ENCODE data around the gene PAK5.

PAK5 gene

DNA sequence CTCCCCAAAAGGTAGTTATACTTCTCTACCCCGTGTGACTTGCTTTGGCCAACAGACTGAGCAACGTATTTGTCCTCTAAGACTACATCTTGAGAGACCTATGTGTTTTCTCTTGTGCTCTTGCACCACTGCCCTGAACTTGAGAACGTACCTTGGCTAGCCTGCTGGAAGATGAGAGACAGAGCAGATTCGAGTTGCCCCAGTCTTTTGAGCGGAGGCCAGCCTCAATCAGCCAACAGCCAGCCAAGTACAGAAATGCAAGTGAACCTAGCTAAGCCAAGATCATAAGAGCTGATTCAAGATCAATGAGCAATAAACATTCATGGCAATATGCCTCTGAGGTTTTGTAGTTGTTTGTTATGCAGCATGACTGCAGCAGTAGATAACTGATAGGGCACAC is 98.4 kb downstream of the PAK5 start:
- no peaks in the 10 kb centered on the region for H3K4me1 ChIP-seq
- peaks cover 4% of the 10 kb centered on the region; the same call in 1 of the 2 replicates for H3K27me3 ChIP-seq
- TF ChIP-seq, protein P1, sequence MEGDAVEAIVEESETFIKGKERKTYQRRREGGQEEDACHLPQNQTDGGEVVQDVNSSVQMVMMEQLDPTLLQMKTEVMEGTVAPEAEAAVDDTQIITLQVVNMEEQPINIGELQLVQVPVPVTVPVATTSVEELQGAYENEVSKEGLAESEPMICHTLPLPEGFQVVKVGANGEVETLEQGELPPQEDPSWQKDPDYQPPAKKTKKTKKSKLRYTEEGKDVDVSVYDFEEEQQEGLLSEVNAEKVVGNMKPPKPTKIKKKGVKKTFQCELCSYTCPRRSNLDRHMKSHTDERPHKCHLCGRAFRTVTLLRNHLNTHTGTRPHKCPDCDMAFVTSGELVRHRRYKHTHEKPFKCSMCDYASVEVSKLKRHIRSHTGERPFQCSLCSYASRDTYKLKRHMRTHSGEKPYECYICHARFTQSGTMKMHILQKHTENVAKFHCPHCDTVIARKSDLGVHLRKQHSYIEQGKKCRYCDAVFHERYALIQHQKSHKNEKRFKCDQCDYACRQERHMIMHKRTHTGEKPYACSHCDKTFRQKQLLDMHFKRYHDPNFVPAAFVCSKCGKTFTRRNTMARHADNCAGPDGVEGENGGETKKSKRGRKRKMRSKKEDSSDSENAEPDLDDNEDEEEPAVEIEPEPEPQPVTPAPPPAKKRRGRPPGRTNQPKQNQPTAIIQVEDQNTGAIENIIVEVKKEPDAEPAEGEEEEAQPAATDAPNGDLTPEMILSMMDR (IDR thresholded peaks at IDR 0.05; ENCODE audit: low read depth, low read length): no peak

GRCh38 chr20:9739991-9740390 is 98.9 kb downstream of the PAK5 start:
- TF ChIP-seq, protein P1 (IDR thresholded peaks at IDR 0.05; ENCODE audit: low read depth, low read length): no peak
- Histone ChIP-seq H3K36me3 (no peaks in the 10 kb centered on the region), H3K4me1 (no peaks in the 10 kb centered on the region), H3K9me3 (no peaks in the 10 kb centered on the region), H3K27me3 (0 out of 2 replicates have a peak, but pooled peaks cover 2% of the 10 kb centered on the region), H3K4me3 (ENCODE audit: low read depth, low read length) (no peak overlapping the region)
- no peak for DNase-seq

More for the DNA sequence above, 98.4 kb downstream of the PAK5 start:
- no peak for DNase-seq
- H3K4me3 ChIP-seq (ENCODE audit: low read depth, low read length): no peak overlapping the region
- no peaks in the 10 kb centered on the region for H3K9me3 ChIP-seq
- H3K36me3 ChIP-seq: no peaks in the 10 kb centered on the region

GRCh38 chr20:9736373-9736772 is 102.5 kb downstream of the PAK5 start:
- Histone ChIP-seq H3K4me3 (ENCODE audit: low read depth, low read length) (no peak overlapping the region), H3K9me3 (no peaks in the 10 kb centered on the region), H3K4me1 (no peaks in the 10 kb centered on the region), H3K27me3 (0 out of 2 replicates have a peak, but pooled peaks cover 2% of the 10 kb centered on the region), H3K36me3 (no peaks in the 10 kb centered on the region)
- DNase-seq: no peak
- TF ChIP-seq, protein P1 (IDR thresholded peaks at IDR 0.05; ENCODE audit: low read depth, low read length): no peak

DNA sequence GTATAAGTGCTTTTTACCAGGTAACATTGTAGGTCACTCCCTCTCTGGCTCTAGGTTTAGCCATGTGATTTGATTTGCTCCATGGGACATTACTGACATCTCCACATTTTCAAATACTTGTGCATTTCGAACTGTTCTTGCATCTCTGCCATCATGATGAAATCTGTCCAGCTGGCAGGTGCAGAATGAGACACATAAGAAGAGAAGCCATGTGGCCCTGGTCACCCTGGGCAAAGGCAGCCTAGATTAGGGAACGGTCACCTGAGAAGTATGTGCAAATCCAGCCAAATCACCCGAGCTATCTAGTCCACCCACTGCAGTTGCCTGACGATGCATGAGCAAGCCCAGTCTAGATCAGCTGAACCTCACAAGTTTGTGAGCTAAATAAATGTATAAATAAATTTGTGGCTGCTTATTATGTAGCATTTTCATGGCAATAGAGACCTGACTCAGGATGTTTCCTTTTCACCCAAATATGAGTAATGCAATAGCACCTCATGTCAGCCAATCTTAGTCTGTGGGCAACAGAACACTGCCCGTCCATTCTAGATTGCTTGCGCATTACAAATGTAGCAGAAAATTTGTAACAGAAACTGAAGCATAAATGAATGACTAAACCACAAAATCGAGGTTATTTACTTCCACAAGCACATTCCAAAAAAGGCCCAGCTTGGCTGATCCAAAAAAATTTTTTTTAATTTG is 115.2 kb downstream of the PAK5 start:
- DNase-seq: no peak
- H3K36me3 ChIP-seq: no peaks in the 10 kb centered on the region
- H3K9me3 ChIP-seq: no peaks in the 10 kb centered on the region
- H3K4me3 ChIP-seq (ENCODE audit: low read depth, low read length): no peak overlapping the region
- no peaks in the 10 kb centered on the region for H3K4me1 ChIP-seq
- H3K27me3 ChIP-seq: peaks cover 10% of the 10 kb centered on the region
- TF ChIP-seq, protein P1 (IDR thresholded peaks at IDR 0.05; ENCODE audit: low read depth, low read length): no peak

- TF ChIP-seq, protein P1 (IDR thresholded peaks at IDR 0.05; ENCODE audit: low read depth, low read length): no peak
- DNase-seq: no peak
- H3K36me3 ChIP-seq: no peaks in the 10 kb centered on the region
- H3K4me3 ChIP-seq (ENCODE audit: low read depth, low read length): no peak overlapping the region
- no peaks in the 10 kb centered on the region for H3K4me1 ChIP-seq
- H3K9me3 ChIP-seq: no peaks in the 10 kb centered on the region
- no peaks in the 10 kb centered on the region for H3K27me3 ChIP-seq
Observed at GRCh38 chr20:9711872-9712271, 127.0 kb downstream of the PAK5 start.

- Histone ChIP-seq H3K27me3 (no peaks in the 10 kb centered on the region), H3K4me1 (no peaks in the 10 kb centered on the region), H3K36me3 (no peaks in the 10 kb centered on the region), H3K9me3 (no peaks in the 10 kb centered on the region), H3K4me3 (ENCODE audit: low read depth, low read length) (no peak overlapping the region)
- DNase-seq: no peak
- TF ChIP-seq, protein P1 (IDR thresholded peaks at IDR 0.05; ENCODE audit: low read depth, low read length): no peak
Observed at GRCh38 chr20:9710685-9711084, 128.2 kb downstream of the PAK5 start.
